Raji (cell line): ENCODE results near the gene RPS3.

Experiments
- POLR2A ChIP-seq: IDR thresholded peaks from 2 replicates; pipeline ENCODE4 v1.6.1; 2011; ENCODE audit warnings: low read depth, low read length, control low read depth; ENCODE audit not compliant: insufficient read depth

RPS3 gene

GRCh38 chr11:75399344-75400145 lies at the start of gene RPS3:
RPS3 (plus strand) TSS chr11:75399518; CDS start chr11:75399548, 30 bp downstream.
- peak; percentile 98 for TF ChIP-seq POLR2A

GRCh38 chr11:75349521-75350116 lies 49.7 kb upstream of the RPS3 start:
- TF ChIP-seq POLR2A, result no peak

- no peak for TF ChIP-seq POLR2A
Observed at GRCh38 chr11:75350122-75350742, 49.1 kb upstream of the RPS3 start.

GRCh38 chr11:75350743-75351540 lies 48.4 kb upstream of the RPS3 start:
- no peak for TF ChIP-seq POLR2A

- TF ChIP-seq POLR2A, result no peak
Observed at GRCh38 chr11:75351541-75351790, 47.9 kb upstream of the RPS3 start, which contains the start of gene ARRB1. ARRB1 (minus strand) TSS chr11:75351661; CDS start chr11:75351607, 54 bp downstream.

GRCh38 chr11:75351791-75352587 lies 47.3 kb upstream of the RPS3 start:
- no peak for TF ChIP-seq POLR2A

GRCh38 chr11:75352588-75353206 lies 46.6 kb upstream of the RPS3 start:
- no peak for TF ChIP-seq POLR2A

DNA sequence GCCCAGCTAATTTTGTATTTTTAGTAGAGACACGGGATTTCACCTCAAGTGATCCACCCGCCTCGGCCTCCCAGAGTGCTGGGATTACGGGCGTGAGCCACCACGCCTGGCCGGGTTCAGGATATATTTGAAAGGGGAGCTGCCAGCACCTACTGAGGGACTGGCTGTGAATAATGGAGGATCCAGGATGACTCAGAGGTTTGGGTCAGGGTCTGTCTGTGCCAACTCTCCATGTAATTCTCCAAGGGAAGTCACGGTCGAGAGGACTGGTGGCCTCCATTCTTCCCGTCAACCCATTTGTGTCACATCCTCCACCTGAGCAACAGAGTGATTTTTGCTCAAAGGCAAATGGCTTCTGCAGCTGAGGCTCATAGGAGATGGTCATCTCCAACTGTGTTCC lies 44.3 kb upstream of the RPS3 start:
- TF ChIP-seq POLR2A, result no peak

GRCh38 chr11:75356613-75357012 lies 42.7 kb upstream of the RPS3 start:
- TF ChIP-seq POLR2A, result no peak

- TF ChIP-seq POLR2A, result no peak
Observed at GRCh38 chr11:75365711-75366181, 33.6 kb upstream of the RPS3 start.

- TF ChIP-seq POLR2A, result no peak
Observed at GRCh38 chr11:75369560-75370255, 29.6 kb upstream of the RPS3 start.

GRCh38 chr11:75371949-75372876 lies 27.1 kb upstream of the RPS3 start:
- no peak for TF ChIP-seq POLR2A
